Glomerular visceral epithelial cell (primary cell): ENCODE data around the gene AIP.

Experiments used
- DNase-seq: peaks from one replicate; pipeline ENCODE4 v3.0.0-alpha.2; 2016; ENCODE audit errors: extremely low spot score

AIP gene

GRCh38 chr11:67493548-67494370, 10.9 kb downstream of the AIP start:
- no peak for DNase-seq

- DNase-seq, result no peak
These were observed 11.8 kb downstream of the AIP start for GRCh38 chr11:67494371-67495233.

- DNase-seq, result no peak
These were observed 12.6 kb downstream of the AIP start for GRCh38 chr11:67495234-67496005.

GRCh38 chr11:67496113-67496512, 13.3 kb downstream of the AIP start:
- DNase-seq, result no peak

- no peak for DNase-seq
These were observed 14.9 kb downstream of the AIP start for GRCh38 chr11:67497656-67498291.

- DNase-seq, result no peak
These were observed 15.7 kb downstream of the AIP start for GRCh38 chr11:67498544-67498972.

- DNase-seq, result no peak
These were observed 17.1 kb downstream of the AIP start for GRCh38 chr11:67499808-67500483.

- no peak for DNase-seq
These were observed 17.6 kb downstream of the AIP start for GRCh38 chr11:67500484-67500821.

- no peak for DNase-seq
These were observed 18.2 kb downstream of the AIP start for GRCh38 chr11:67500831-67501715.

GRCh38 chr11:67501854-67502253, 19.0 kb downstream of the AIP start:
- no peak for DNase-seq

- no peak for DNase-seq
These were observed 19.6 kb downstream of the AIP start for GRCh38 chr11:67502328-67502979.

- no peak for DNase-seq
These were observed 20.5 kb downstream of the AIP start for GRCh38 chr11:67503119-67504004.

GRCh38 chr11:67504005-67504949, 21.5 kb downstream of the AIP start:
- DNase-seq, result peak; percentile 68

- peak; percentile 72 for DNase-seq
These were observed 22.2 kb downstream of the AIP start, which contains the start of gene PITPNM1 for GRCh38 chr11:67504950-67505581. Gene PITPNM1 (minus strand): TSS chr11:67505363. CDS start chr11:67504180, 1,183 bp downstream.

- DNase-seq, result peak; percentile 98
These were observed 23.0 kb downstream of the AIP start for GRCh38 chr11:67505605-67506396.
